H1 (cell line): ENCODE measurements around the gene EBNA1BP2. TPM values are rescaled to one million over a fixed set of nuclear protein-coding genes. Genes with fewer than 3 reads are reported as not detected.

ENCODE experiments used
- BRCA1 ChIP-seq: IDR thresholded peaks from 2 replicates; pipeline ENCODE4 v1.6.1; 2012; ENCODE audit warnings: low read depth, low read length, improper control_type of control experiment
- GTF2F1 ChIP-seq: IDR thresholded peaks from 2 replicates; pipeline ENCODE4 v1.6.1; 2012; ENCODE audit warnings: low read depth, low read length, improper control_type of control experiment, borderline replicate concordance
- HDAC2 ChIP-seq, 2 experiments: fragments of 300-600 bp in 1 of 2; sonication (generic) in 1 of 2; IDR thresholded peaks; 2 replicates each; pipeline ENCODE4 v1.6.1; 2011 to 2012; ENCODE audit warnings: low read depth in 2 of 2, low read length in 2 of 2, mild to moderate bottlenecking in 2 of 2, moderate library complexity in 2 of 2, borderline replicate concordance in 1 of 2, inconsistent platforms in 1 of 2
- PHF8 ChIP-seq: fragments of 200-600 bp; sonication (generic); conservative IDR thresholded peaks from 2 replicates; pipeline ENCODE4 v1.7.1; 2012; ENCODE audit warnings: low read depth, mild to moderate bottlenecking, inconsistent platforms, low read length, moderate library complexity
- SIRT6 ChIP-seq: IDR thresholded peaks from one replicate; pipeline ENCODE4 v1.7.1; 2012; ENCODE audit warnings: low read length, inconsistent platforms
- SIX5 ChIP-seq: IDR thresholded peaks from 2 replicates; pipeline ENCODE4 v1.6.1; 2011; ENCODE audit warnings: mild to moderate bottlenecking, low read depth, low read length
- TEAD4 ChIP-seq: IDR thresholded peaks from 2 replicates; pipeline ENCODE4 v1.6.1; 2012; ENCODE audit warnings: low read depth, low read length, inconsistent platforms, mixed read lengths
- polyA plus RNA-seq, 7 experiments: library from polyadenylated mRNA; depleted of rRNA in 3 of 7; stranded (reverse) in 5 of 7; unstranded in 2 of 7; fragments of >200 nt in 5 of 7; fragments of 200-250 nt in 2 of 7; gene quantifications; 1 replicate in 5 of 7; 2 replicates in 1 of 7; 4 replicates in 1 of 7; pipeline versions ENCODE4 v1.2.1 to v1.2.3, GENCODE V29; 2011 to 2013; ENCODE audit warnings: missing spikeins in 2 of 7, mixed read lengths in 2 of 7
- total RNA-seq: library from RNA; stranded (reverse); fragmentation: NEBNext Ultra II Directional; extraction: Animal tissue kit (Norgen Biotek cat#: 25700); gene quantifications from 2 replicates; pipeline ENCODE4 v1.2.1, GENCODE V29; 2021
- TF ChIP-seq, protein P1 (sequence below): fragments of 300-600 bp; sonication (generic); IDR thresholded peaks from 2 replicates; pipeline ENCODE4 v1.7.1; 2012; ENCODE audit warnings: low read length, moderate library complexity, mild to moderate bottlenecking, inconsistent platforms; ENCODE audit not compliant: insufficient replicate concordance
- TF ChIP-seq, protein P2 (sequence below): IDR thresholded peaks from 2 replicates; pipeline ENCODE4 v1.6.1; 2012; ENCODE audit warnings: inconsistent platforms

EBNA1BP2 gene
- total and polyA plus RNA-seq, 2 of the 8 experiments (the other 6 are each of a cell fraction or from before 2014, with no cell fraction given): 31.0 to 104 TPM

DNA sequence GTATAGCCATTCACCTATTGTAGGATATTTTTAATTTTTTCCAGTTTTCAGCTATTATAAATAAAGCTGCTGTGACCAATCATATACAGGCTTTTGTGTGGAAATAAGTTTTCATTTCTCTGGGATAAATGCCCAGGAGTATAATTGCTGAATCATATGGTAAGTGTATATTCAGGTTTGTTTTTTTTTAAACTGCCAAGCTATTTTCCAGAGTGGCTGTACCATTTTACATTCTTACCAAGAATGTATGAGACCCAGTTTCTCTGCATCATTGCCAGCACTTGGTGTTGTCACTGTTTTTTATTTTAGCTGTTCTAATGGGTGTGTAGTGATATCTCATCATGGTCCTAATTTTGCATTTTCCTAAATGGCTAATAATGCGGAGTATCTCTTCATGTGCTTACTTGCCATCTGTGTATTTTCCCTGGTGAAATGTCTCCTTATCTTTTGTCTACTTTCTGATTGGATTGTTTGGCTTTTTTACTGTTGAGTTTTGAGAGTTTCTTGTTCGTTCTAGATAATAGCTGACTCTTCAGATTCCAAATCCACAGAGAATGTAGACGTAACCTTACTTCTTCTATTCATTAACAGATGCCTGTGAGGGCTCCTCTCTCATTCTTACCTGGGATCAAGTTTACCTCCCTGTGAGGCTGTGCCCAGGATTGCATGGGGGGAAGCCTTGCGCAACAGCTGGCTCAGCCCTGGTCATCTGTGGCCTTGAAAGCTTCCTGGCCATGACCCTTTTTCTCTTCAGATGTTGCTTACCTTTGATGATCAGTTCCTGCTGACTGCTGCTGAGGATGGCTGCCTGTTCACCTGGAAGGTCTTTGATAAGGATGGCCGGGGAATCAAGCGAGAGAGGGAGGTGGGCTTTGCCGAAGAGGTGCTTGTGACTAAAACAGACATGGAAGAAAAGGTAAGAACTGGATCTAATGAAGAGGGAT is 42.7 kb upstream of the EBNA1BP2 start (continued):
- TF ChIP-seq, protein P1, sequence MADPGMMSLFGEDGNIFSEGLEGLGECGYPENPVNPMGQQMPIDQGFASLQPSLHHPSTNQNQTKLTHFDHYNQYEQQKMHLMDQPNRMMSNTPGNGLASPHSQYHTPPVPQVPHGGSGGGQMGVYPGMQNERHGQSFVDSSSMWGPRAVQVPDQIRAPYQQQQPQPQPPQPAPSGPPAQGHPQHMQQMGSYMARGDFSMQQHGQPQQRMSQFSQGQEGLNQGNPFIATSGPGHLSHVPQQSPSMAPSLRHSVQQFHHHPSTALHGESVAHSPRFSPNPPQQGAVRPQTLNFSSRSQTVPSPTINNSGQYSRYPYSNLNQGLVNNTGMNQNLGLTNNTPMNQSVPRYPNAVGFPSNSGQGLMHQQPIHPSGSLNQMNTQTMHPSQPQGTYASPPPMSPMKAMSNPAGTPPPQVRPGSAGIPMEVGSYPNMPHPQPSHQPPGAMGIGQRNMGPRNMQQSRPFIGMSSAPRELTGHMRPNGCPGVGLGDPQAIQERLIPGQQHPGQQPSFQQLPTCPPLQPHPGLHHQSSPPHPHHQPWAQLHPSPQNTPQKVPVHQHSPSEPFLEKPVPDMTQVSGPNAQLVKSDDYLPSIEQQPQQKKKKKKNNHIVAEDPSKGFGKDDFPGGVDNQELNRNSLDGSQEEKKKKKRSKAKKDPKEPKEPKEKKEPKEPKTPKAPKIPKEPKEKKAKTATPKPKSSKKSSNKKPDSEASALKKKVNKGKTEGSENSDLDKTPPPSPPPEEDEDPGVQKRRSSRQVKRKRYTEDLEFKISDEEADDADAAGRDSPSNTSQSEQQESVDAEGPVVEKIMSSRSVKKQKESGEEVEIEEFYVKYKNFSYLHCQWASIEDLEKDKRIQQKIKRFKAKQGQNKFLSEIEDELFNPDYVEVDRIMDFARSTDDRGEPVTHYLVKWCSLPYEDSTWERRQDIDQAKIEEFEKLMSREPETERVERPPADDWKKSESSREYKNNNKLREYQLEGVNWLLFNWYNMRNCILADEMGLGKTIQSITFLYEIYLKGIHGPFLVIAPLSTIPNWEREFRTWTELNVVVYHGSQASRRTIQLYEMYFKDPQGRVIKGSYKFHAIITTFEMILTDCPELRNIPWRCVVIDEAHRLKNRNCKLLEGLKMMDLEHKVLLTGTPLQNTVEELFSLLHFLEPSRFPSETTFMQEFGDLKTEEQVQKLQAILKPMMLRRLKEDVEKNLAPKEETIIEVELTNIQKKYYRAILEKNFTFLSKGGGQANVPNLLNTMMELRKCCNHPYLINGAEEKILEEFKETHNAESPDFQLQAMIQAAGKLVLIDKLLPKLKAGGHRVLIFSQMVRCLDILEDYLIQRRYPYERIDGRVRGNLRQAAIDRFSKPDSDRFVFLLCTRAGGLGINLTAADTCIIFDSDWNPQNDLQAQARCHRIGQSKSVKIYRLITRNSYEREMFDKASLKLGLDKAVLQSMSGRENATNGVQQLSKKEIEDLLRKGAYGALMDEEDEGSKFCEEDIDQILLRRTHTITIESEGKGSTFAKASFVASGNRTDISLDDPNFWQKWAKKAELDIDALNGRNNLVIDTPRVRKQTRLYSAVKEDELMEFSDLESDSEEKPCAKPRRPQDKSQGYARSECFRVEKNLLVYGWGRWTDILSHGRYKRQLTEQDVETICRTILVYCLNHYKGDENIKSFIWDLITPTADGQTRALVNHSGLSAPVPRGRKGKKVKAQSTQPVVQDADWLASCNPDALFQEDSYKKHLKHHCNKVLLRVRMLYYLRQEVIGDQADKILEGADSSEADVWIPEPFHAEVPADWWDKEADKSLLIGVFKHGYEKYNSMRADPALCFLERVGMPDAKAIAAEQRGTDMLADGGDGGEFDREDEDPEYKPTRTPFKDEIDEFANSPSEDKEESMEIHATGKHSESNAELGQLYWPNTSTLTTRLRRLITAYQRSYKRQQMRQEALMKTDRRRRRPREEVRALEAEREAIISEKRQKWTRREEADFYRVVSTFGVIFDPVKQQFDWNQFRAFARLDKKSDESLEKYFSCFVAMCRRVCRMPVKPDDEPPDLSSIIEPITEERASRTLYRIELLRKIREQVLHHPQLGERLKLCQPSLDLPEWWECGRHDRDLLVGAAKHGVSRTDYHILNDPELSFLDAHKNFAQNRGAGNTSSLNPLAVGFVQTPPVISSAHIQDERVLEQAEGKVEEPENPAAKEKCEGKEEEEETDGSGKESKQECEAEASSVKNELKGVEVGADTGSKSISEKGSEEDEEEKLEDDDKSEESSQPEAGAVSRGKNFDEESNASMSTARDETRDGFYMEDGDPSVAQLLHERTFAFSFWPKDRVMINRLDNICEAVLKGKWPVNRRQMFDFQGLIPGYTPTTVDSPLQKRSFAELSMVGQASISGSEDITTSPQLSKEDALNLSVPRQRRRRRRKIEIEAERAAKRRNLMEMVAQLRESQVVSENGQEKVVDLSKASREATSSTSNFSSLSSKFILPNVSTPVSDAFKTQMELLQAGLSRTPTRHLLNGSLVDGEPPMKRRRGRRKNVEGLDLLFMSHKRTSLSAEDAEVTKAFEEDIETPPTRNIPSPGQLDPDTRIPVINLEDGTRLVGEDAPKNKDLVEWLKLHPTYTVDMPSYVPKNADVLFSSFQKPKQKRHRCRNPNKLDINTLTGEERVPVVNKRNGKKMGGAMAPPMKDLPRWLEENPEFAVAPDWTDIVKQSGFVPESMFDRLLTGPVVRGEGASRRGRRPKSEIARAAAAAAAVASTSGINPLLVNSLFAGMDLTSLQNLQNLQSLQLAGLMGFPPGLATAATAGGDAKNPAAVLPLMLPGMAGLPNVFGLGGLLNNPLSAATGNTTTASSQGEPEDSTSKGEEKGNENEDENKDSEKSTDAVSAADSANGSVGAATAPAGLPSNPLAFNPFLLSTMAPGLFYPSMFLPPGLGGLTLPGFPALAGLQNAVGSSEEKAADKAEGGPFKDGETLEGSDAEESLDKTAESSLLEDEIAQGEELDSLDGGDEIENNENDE: no peak
- TF ChIP-seq PHF8 (no peak), TEAD4 (no peak), HDAC2 (IDR thresholded peaks at IDR 0.05; ENCODE audit: borderline replicate concordance in 1 of 2, low read depth in 2 of 2, low read length in 2 of 2) (no peak), GTF2F1 (no peak), SIX5 (no peak), SIRT6 (no peak), BRCA1 (no peak)
- TF ChIP-seq, protein P2, sequence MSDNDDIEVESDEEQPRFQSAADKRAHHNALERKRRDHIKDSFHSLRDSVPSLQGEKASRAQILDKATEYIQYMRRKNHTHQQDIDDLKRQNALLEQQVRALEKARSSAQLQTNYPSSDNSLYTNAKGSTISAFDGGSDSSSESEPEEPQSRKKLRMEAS: no peak
